ENCODE results near the gene MYBPC3.

GRCh38 chr11:47372422-47372821 is 19.9 kb upstream of the MYBPC3 start:
- TF ChIP-seq GATA2 (IDR thresholded peaks at IDR 0.05; ENCODE audit: low read depth, low read length) (no peak), GATA3 (IDR thresholded peaks at IDR 0.05; ENCODE audit: low read depth, low read length) (no peak)

Measured in SH-SY5Y (cell line).